ENCODE data around the gene MEIS2.

MEIS2 gene

GRCh38 chr15:37148714-37149113 lies 48.4 kb upstream of the MEIS2 start (continued):
- TF ChIP-seq PRDM4 (tag by site-specific recombination; IDR thresholded peaks at IDR 0.05) (no peak), ZNF394 (tag by site-specific recombination; IDR thresholded peaks at IDR 0.05; ENCODE audit: borderline replicate concordance) (no peak)

GRCh38 chr15:37143351-37143750 lies 43.0 kb upstream of the MEIS2 start:
- no peak for TF ChIP-seq ZEB2 (tag by site-specific recombination; IDR thresholded peaks at IDR 0.05)
- TF ChIP-seq SP3 (tag by site-specific recombination; IDR thresholded peaks at IDR 0.05) = no peak
- TF ChIP-seq IKZF3 (tag by site-specific recombination; IDR thresholded peaks at IDR 0.05) = no peak
- TF ChIP-seq ZNF76 (tag by site-specific recombination; IDR thresholded peaks at IDR 0.05; ENCODE audit: borderline replicate concordance, low read depth) = no peak
- no peak for TF ChIP-seq REST (tag by site-specific recombination; IDR thresholded peaks at IDR 0.05)
- no peak for TF ChIP-seq ZNF654 (tag by site-specific recombination; IDR thresholded peaks at IDR 0.05; ENCODE audit: low read depth)
- TF ChIP-seq ZNF707 (tag by site-specific recombination; IDR thresholded peaks at IDR 0.05) = no peak
- no peak for TF ChIP-seq ZNF366 (tag by site-specific recombination; conservative IDR thresholded peaks at IDR 0.05)
- no peak for TF ChIP-seq ZNF354C (tag by site-specific recombination; IDR thresholded peaks at IDR 0.05; ENCODE audit: borderline replicate concordance, low read depth)
- TF ChIP-seq ZBTB6 (tag by site-specific recombination; IDR thresholded peaks at IDR 0.05) = no peak
- no peak for TF ChIP-seq PBX3 (CRISPR knock-in tag; IDR thresholded peaks at IDR 0.05)
- no peak for TF ChIP-seq MZF1 (tag by site-specific recombination; IDR thresholded peaks at IDR 0.05; ENCODE audit: borderline replicate concordance)
- TF ChIP-seq RBAK (tag by site-specific recombination; IDR thresholded peaks at IDR 0.05) = no peak
- TF ChIP-seq ZNF114 (tag by site-specific recombination; IDR thresholded peaks at IDR 0.05) = no peak
- CTCF ChIA-PET = interaction anchor here (1.2 to 1.5 kb wide), 2 partner anchors 10 to 12 kb away, joined by 5 to 6 read pairs; no protein-coding TSS in a partner anchor
- Histone ChIP-seq H3K9me3 (ENCODE audit: control insufficient read depth, insufficient read depth, low read depth, low read length) (no peaks in the 10 kb centered on the region), H3K4me1 (ENCODE audit: control insufficient read depth, insufficient read depth, low read length) (no peaks in the 10 kb centered on the region), H3K4me3 (ENCODE audit: low read depth, low read length) (no peak overlapping the region), H3K36me3 (ENCODE audit: control insufficient read depth in 2 of 2, insufficient read depth in 1 of 2, low read length in 2 of 2) (no peaks in the 10 kb centered on the region), H3K27ac (ENCODE audit: extremely low read depth, low read depth, low read length) (no peak overlapping the region)
- POLR2A ChIA-PET = no interaction called here

GRCh38 chr15:37142371-37142770 lies 42.0 kb upstream of the MEIS2 start:
- Histone ChIP-seq H3K4me3 (ENCODE audit: low read depth, low read length) (no peak overlapping the region), H3K36me3 (ENCODE audit: control insufficient read depth in 2 of 2, insufficient read depth in 1 of 2, low read length in 2 of 2) (no peaks in the 10 kb centered on the region), H3K9me3 (ENCODE audit: control insufficient read depth, insufficient read depth, low read depth, low read length) (no peaks in the 10 kb centered on the region), H3K4me1 (ENCODE audit: control insufficient read depth, insufficient read depth, low read length) (no peaks in the 10 kb centered on the region), H3K27ac (ENCODE audit: extremely low read depth, low read depth, low read length) (no peak overlapping the region)
- CTCF ChIA-PET = no interaction called here
- POLR2A ChIA-PET = no interaction called here
- TF ChIP-seq PRDM2 (tag by site-specific recombination; IDR thresholded peaks at IDR 0.05; ENCODE audit: borderline replicate concordance) (no peak), SALL2 (tag by site-specific recombination; IDR thresholded peaks at IDR 0.05; ENCODE audit: borderline replicate concordance) (no peak), ZNF423 (tag by site-specific recombination; IDR thresholded peaks at IDR 0.05) (no peak), ZNF670 (tag by site-specific recombination; IDR thresholded peaks at IDR 0.05; ENCODE audit: low read depth) (no peak)

Measured in HEK293 (cell line).